HG03469 (cell line): ENCODE results near the gene COLEC12.

ENCODE experiments used
- ATAC-seq: cut with Tn5 transposase; IDR thresholded peaks from one replicate; pipeline ENCODE4 v1.9.1; 2021; ENCODE audit warnings: mild to moderate bottlenecking, moderate library complexity, moderate number of reproducible peaks; ENCODE audit not compliant: unreplicated experiment

COLEC12 gene

DNA sequence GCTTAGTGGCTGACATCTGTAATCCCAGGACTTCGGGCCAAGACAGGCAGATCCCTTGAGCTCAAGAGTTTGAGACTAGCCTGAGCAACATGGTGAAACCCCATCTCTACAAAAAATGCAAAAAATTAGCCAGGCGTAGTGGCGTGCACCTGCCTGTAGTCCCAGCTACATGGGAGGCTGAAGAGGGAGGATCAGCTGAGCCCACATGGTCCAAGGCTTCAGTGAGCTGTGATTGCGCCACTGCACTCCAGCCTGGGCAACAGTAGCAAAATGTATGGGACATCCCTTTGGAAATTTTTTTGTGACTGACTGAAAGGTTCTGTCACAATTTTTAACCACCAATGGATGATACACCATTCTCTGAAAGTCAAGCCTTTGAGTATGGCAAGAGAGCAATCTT lies 6.3 kb upstream of the COLEC12 start:
- no peak for ATAC-seq

- no peak for ATAC-seq
Observed at GRCh38 chr18:506264-506663, 5.8 kb upstream of the COLEC12 start.

GRCh38 chr18:505483-506122 lies 5.1 kb upstream of the COLEC12 start:
- ATAC-seq: peak; percentile 97

DNA sequence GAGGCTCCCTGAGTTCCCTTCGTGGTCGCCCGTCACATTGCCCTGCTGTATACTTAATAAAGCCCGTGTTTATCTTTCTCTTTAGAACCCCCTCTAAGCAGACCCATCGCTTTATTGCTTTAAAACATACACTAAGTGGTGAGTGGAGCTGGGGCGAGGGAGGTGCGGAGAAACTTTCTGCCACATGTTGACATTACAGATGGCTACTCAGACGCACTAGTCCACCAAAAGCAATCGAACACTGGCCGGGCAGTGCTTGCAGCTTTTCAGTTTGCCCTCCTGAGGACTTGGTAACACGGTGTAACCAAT lies 859 bp upstream of the COLEC12 start:
- no peak for ATAC-seq

DNA sequence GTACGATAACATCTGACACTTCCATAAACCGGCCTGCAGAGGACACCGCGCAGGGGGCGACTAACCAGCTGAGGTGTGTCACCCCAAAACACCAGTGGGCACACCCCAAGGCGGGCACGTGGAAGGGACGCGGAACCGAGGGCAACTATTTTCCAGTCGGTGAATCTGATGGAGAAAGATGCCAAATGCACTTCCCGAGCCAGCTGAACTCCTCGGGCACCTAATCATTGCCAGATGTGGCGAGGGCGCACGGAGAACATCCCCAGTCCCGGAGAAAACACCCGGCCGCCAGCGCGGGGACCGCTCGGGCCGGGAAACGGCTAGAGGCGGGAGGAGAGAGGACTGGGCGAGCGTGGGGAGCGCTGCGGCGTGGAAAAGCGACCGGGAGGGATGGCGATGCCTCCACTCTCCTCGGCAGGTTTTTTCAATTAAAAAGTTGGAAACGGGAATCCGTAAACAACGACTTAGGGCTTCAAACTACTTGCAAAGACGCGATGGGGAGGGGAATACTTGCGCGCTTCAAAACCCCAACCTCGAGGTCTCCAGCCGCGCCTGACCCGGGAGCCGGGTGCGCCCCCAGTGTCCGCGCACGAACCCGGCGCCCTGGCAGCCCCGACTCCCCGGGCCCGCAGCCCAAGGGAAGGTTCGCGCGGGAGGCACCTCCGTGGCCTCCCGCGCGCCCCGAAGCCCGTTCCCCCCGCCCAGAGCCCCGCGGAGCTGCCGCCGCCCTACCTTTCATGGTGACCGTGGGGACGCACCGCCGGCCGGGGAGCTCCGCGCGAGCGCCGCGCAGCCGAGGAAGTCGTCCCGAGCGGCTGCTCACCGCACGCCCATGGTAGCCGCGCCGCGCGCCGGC lies 497 bp downstream of the COLEC12 start:
- no peak for ATAC-seq

GRCh38 chr18:498931-499775 lies 1.3 kb downstream of the COLEC12 start:
- no peak for ATAC-seq

- ATAC-seq: no peak
Observed at GRCh38 chr18:497688-498087, 2.8 kb downstream of the COLEC12 start.

- ATAC-seq: no peak
Observed at GRCh38 chr18:495452-495851, 5.0 kb downstream of the COLEC12 start.

GRCh38 chr18:495017-495416 lies 5.5 kb downstream of the COLEC12 start:
- peak; percentile 68 for ATAC-seq

GRCh38 chr18:493986-494983 lies 6.2 kb downstream of the COLEC12 start:
- ATAC-seq: no peak

GRCh38 chr18:492451-492850 lies 8.1 kb downstream of the COLEC12 start:
- no peak for ATAC-seq

DNA sequence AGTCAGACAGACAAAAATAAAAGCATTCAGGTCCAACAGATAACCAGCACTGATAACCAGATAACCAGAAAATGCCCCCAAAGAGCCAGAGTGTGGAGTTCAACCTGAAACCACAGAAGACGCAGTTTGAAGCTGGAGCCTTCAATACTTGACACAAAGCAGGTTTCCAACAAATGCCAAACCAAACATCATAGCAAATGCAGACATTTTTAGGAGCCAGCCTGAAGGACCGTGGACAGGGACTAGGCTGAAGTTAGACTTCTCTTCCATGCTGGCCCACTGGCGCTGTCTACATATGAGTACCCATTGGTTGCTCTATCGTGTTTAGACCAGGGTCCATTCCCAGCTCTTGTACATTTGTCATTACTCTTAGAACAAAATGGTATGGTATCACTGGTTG lies 9.9 kb downstream of the COLEC12 start:
- ATAC-seq: no peak

- no peak for ATAC-seq
Observed at GRCh38 chr18:490024-490366, 10.5 kb downstream of the COLEC12 start.

- ATAC-seq: no peak
Observed at GRCh38 chr18:489244-490023, 11.1 kb downstream of the COLEC12 start.

GRCh38 chr18:486929-487740 lies 13.4 kb downstream of the COLEC12 start:
- no peak for ATAC-seq

DNA sequence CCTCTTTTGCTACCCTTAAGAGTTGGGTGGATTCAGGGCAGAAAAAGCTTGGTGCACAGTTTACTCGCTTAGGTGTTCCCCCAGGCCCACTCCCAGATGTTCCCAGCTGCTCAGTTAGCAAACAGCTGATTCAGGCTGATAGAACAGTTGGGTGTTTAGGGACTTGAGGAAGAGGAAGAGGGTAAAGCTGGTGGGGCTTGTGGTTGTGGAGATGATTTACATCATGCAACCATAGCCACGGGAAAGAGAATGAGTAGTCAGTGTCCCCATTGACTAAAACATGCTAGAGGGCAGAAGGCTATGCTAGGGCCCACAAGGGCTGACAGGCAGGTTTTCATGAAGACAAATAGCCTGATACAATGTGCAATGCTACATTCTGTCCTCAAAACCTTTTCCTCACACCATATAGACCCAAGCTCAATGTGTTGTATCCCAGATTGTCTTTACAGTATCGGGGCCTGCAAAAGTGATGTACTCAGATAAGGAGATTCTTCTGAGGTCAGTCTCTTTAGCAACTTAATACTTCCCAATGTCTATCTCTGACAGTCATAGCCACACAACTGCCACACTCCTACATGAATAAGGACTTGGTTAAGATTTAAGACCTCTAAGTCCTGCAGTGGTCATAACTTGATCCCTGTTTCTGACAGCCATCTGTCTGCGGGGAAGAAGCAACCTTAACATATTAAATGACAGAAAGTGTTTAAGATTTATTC lies 15.6 kb downstream of the COLEC12 start:
- peak; percentile 38 for ATAC-seq

GRCh38 chr18:478681-479080 lies 21.8 kb downstream of the COLEC12 start:
- ATAC-seq: no peak

GRCh38 chr18:477565-477964 lies 22.9 kb downstream of the COLEC12 start:
- ATAC-seq: no peak
